GM18526 (cell line): Measurements from ENCODE around the gene DAW1.

Experiments
- POLR2A ChIP-seq: IDR thresholded peaks from 3 replicates; pipeline ENCODE4 v1.6.1; 2011; ENCODE audit not compliant: insufficient read length; ENCODE audit errors: extremely low read depth

Gene DAW1

GRCh38 chr2:227880460-227880859, 9.0 kb downstream of the DAW1 start:
- no peak for TF ChIP-seq POLR2A

DNA sequence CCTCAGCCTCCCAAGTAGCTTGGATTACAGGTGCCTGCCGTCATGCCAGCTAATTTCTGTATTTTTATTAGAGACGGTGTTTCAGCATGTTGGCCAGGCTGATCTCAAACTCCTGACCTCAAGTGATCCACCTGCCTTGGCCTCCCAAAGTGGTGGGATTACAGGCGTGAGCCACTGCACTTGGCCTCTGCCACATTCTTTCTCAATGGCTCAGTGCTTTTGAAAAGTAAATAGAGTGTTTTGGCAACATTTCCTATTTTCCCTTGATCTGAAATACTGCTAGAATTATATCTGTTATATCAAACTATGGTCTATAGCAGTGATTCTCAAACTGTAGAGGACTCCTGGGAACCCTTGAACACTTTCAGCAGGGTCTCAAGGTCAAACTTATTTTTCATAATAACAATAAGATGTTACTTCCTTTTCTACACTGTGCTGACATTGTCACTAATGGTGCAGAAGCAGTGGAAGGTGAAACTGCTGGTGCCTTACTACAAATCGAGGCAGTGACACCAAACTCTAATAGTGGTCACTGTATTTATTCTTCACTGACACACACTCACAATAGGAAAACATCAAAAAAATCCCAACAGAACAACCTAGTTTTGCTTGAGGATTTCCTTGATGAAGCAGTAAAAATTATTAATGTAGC, 10.6 kb downstream of the DAW1 start:
- TF ChIP-seq POLR2A: no peak

GRCh38 chr2:227884511-227884947, 13.1 kb downstream of the DAW1 start:
- TF ChIP-seq POLR2A: no peak

GRCh38 chr2:227886149-227886548, 14.7 kb downstream of the DAW1 start:
- no peak for TF ChIP-seq POLR2A

- no peak for TF ChIP-seq POLR2A
Observed at GRCh38 chr2:227888289-227888688, 16.9 kb downstream of the DAW1 start.

DNA sequence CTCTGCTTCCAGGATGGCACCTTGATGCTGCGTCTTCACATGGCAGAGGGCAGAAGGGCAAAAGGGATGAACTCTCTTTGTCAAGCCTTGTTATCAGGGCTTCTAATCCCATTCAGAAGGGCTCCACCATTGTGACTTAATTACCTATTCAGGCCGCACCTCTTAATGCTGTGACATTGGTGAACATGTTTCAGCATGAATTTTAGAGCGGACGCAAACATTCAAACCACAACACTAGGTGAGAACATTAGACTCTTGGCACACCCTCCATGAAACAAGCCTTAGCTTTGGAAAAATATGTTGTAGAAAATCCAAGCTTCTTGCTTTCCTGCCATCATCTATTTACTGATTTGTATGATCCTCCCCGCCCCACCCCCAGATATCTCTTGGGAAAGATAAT, 17.9 kb downstream of the DAW1 start:
- no peak for TF ChIP-seq POLR2A

- no peak for TF ChIP-seq POLR2A
Observed at GRCh38 chr2:227890495-227891079, 19.2 kb downstream of the DAW1 start.

DNA sequence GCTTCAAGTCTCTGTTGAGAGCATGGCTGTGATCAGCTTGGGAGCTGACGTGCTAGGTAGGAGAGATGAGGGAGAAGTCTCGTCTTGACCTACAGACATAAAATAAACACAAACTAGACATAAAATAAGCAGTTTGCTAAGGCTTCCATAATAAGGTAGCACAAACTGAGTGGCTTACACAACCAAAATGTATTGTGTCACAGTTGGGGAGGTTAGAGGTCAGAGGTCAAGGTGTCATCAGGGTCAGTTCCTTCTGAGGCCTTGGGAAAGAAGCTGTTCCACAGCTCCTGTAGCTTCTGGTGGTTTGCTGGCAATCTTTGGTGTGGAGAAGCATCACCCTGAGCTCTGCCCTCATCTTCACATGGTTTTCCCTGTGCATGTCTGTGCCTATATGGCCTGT, 20.2 kb downstream of the DAW1 start:
- TF ChIP-seq POLR2A: no peak

DNA sequence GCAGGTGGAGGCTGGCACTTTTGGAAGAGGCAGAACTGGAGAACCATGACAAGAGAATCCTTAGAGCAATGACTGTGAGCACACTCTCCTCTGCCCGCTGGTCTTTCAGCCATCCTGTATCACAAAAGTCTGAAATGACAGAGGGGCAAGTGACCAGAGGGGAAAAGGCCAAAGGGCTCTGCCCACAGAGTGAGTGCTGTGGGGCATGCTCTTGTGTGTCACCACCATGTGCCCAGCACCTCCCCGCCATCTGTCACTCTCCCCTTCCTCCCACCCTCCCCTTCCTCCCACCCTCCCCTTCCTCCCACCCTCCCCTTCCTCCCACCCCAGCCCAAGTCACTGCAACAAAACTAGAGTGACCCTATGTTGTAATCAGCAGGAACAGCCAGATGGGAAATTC, 31.9 kb downstream of the DAW1 start:
- TF ChIP-seq POLR2A: no peak

DNA sequence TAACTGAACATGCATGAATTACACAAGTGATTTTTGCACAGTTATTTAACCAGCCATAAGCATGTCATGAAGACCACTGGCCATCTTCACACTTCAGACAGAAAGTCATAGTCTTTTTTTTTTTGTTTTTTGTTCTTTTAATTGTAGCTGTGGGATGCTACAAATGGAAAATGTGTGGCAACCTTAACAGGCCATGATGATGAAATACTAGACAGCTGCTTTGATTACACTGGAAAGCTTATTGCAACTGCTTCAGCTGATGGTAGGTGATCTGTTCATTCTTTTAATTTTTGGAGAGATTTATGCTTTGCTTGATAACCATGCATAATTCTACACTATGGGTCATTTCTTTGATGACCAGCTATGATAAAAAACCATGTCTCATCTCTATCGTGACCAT, 35.6 kb downstream of the DAW1 start:
- no peak for TF ChIP-seq POLR2A

- TF ChIP-seq POLR2A: no peak
Observed at GRCh38 chr2:227908266-227909054, 37.0 kb downstream of the DAW1 start.

DNA sequence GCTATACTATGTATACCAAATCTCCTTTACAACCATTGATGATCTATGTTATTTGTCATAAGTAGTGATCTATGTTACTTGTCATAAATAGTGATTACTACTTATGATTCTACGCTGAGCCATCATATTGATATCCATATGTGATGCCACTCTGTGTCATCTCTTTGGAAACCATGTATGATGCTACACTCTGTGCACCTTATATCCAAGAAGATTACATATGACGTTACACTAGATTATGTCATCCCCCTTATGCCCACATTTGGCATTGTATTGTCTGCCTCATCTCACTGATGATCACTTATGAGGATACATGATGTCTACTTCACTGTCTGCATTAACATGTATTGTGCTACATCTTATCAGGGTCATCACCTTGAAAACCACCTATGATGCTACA, 42.9 kb downstream of the DAW1 start:
- TF ChIP-seq POLR2A: no peak

- no peak for TF ChIP-seq POLR2A
Observed at GRCh38 chr2:227921648-227922047, 50.2 kb downstream of the DAW1 start.

DNA sequence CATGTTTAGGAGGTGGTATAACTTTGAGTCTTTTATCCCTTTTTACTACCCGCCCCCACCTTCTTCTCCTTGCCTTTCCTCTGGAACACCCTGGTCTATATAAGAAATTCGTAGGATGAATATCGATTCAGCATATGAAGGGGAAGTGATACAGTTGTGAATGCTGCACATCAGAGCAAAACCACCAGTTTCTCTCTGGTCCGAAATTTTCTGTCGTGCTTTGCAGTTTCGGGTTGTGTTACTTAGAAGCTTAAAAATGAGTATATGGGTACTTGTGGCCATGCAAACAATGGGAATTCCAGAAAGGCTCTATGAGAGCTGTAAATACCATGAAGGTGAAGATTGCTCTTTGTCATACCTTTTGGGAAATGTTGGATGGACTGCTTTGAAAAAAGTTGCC, 60.6 kb downstream of the DAW1 start:
- no peak for TF ChIP-seq POLR2A

- TF ChIP-seq POLR2A: no peak
Observed at GRCh38 chr2:227932403-227932802, 61.0 kb downstream of the DAW1 start.

- no peak for TF ChIP-seq POLR2A
Observed at GRCh38 chr2:227933884-227934283, 62.5 kb downstream of the DAW1 start.
